K562 (cell line): Measurements from ENCODE around the gene POC1B. TPM values are rescaled to one million over a fixed set of nuclear protein-coding genes. Genes with fewer than 3 reads are reported as not detected.
A peak's percentile ranks its signal among the peaks of the same experiment; 100 is the strongest.

Experiments
- AFF1 ChIP-seq, 2 experiments: fragments of 450-650 bp; IDR thresholded peaks; 2 replicates each; pipeline ENCODE4 v1.6.1; 2018; ENCODE audit warnings: mild to moderate bottlenecking in 2 of 2, low read depth in 1 of 2; ENCODE audit not compliant: partially characterized antibody in 2 of 2
- CC2D1A ChIP-seq: fragments of 450-650 bp; IDR thresholded peaks from 2 replicates; pipeline ENCODE4 v1.6.1; 2017; ENCODE audit warnings: mild to moderate bottlenecking
- E2F6 ChIP-seq, 2 experiments: IDR thresholded peaks; 2 replicates each; pipeline ENCODE4 v1.6.1; 2011; ENCODE audit warnings: borderline replicate concordance in 1 of 2, control low read depth in 1 of 2, low read depth in 1 of 2, low read length in 1 of 2, mild to moderate bottlenecking in 1 of 2, mixed read lengths in 1 of 2, moderate library complexity in 1 of 2; ENCODE audit not compliant: insufficient read depth in 1 of 2, insufficient read length in 1 of 2, poor library complexity in 1 of 2, severe bottlenecking in 1 of 2; ENCODE audit errors: extremely low read depth in 1 of 2
- ETS1 ChIP-seq: conservative IDR thresholded peaks from 2 replicates; pipeline ENCODE4 v1.6.1; 2011; ENCODE audit warnings: low read depth, mild to moderate bottlenecking, low read length; ENCODE audit not compliant: control insufficient read depth
- GATAD2B ChIP-seq: fragments of 450-650 bp; IDR thresholded peaks from 2 replicates; pipeline ENCODE4 v1.6.1; 2017; ENCODE audit warnings: mild to moderate bottlenecking, borderline replicate concordance
- MIER1 ChIP-seq: fragments of 450-650 bp; IDR thresholded peaks from 2 replicates; pipeline ENCODE4 v1.6.1; 2016; ENCODE audit warnings: antibody characterized with exemption, mild to moderate bottlenecking, low read depth
- NCOR1 ChIP-seq: fragments of 450-650 bp; IDR thresholded peaks from 2 replicates; pipeline ENCODE4 v1.6.1; 2016; ENCODE audit warnings: mild to moderate bottlenecking, moderate library complexity
- NELFE ChIP-seq: IDR thresholded peaks from 2 replicates; pipeline ENCODE4 v1.6.1; 2011; ENCODE audit warnings: mild to moderate bottlenecking; ENCODE audit not compliant: insufficient read depth, insufficient read length
- POLR2AphosphoS2 ChIP-seq: IDR thresholded peaks from 2 replicates; pipeline ENCODE4 v1.6.1; 2012; ENCODE audit warnings: low read length, improper control_type of control experiment
- PPARD ChIP-seq: fragments of 250-450 bp; sonication (Bioruptor Pico); IDR thresholded peaks from 2 replicates; pipeline ENCODE4 v1.8.0; 2022; ENCODE audit warnings: inconsistent platforms, mild to moderate bottlenecking, moderate library complexity
- PTTG1 ChIP-seq: fragments of 450-650 bp; IDR thresholded peaks from 2 replicates; pipeline ENCODE4 v1.6.1; 2016; ENCODE audit warnings: low read depth, mild to moderate bottlenecking, missing genetic modification characterization, missing compliant biosample characterization
- SRSF7 ChIP-seq: fragments of 200-400 bp; formaldehyde crosslinking; optimal IDR thresholded peaks from 2 replicates; pipeline ENCODE3; 2017; ENCODE audit warnings: mild to moderate bottlenecking, low read depth, low read length
- TCF3 ChIP-seq: sonication (generic); formaldehyde crosslinking; IDR thresholded peaks from 2 replicates; pipeline ENCODE4 v1.4.0; 2020; ENCODE audit warnings: mild to moderate bottlenecking, missing genetic modification reagents
- TGIF2 ChIP-seq: sonication (generic); formaldehyde crosslinking; IDR thresholded peaks from 2 replicates; pipeline ENCODE4 v1.8.1; 2022; ENCODE audit warnings: mild to moderate bottlenecking, missing genetic modification reagents, moderate library complexity
- YBX1 ChIP-seq: fragments of 450-650 bp; IDR thresholded peaks from 2 replicates; pipeline ENCODE4 v1.7.1; 2016; ENCODE audit warnings: mild to moderate bottlenecking
- ZNF398 ChIP-seq: fragments of 250-450 bp; sonication (Bioruptor Pico); IDR thresholded peaks from 2 replicates; pipeline ENCODE4 v1.8.0; 2021; ENCODE audit warnings: moderate library complexity, mild to moderate bottlenecking, inconsistent platforms
- ZNF436 ChIP-seq: fragments of 250-450, 450-650 bp; sonication (Bioruptor Pico); formaldehyde crosslinking; IDR thresholded peaks from 2 replicates; pipeline ENCODE4 v1.7.0; 2020; ENCODE audit warnings: mild to moderate bottlenecking
- ZNF778 ChIP-seq: fragments of 450-650 bp; formaldehyde crosslinking; IDR thresholded peaks from 2 replicates; pipeline ENCODE4 v1.4.0; 2020; ENCODE audit warnings: mild to moderate bottlenecking, moderate library complexity
- ZSCAN29 ChIP-seq: fragments of 450-650 bp; IDR thresholded peaks from 2 replicates; pipeline ENCODE4 v1.6.1; 2017
- polyA plus RNA-seq, 8 experiments: library from polyadenylated mRNA; depleted of rRNA in 4 of 8; stranded (reverse) in 5 of 8; unstranded in 3 of 8; fragments of >200 nt; fragmentation: Nextera tagmentation in 2 of 8; fragmentation: Illumina TruSeq in 1 of 8; extraction: Ambion mirVana in 2 of 8; extraction: Trizol in 1 of 8; gene quantifications; 2 replicates each; pipeline versions ENCODE4 v1.2.1 to v1.2.3, GENCODE V29; 2011 to 2014; ENCODE audit warnings: inconsistent platforms in 1 of 8, missing spikeins in 1 of 8
- total RNA-seq, 7 experiments: library from RNA; depleted of rRNA in 6 of 7; stranded (reverse); fragments of >200 nt in 6 of 7; fragmentation: Illumina TruSeq in 2 of 7; extraction: Trizol in 2 of 7; gene quantifications; 2 replicates each; pipeline versions ENCODE4 v1.2.1 to v1.2.3, GENCODE V29; 2011 to 2021; ENCODE audit warnings: low replicate concordance in 1 of 7

POC1B gene
- total and polyA plus RNA-seq, 9 of the 15 experiments (the other 6 are each of a cell fraction or from before 2014, with no cell fraction given), result 4.5 to 16.1 (median 10.4) TPM

- TF ChIP-seq AFF1 (IDR thresholded peaks at IDR 0.05; ENCODE audit: low read depth in 1 of 2, partially characterized antibody in 2 of 2), result no peak
- TF ChIP-seq PPARD, result no peak
- TF ChIP-seq ZSCAN29, result no peak
- 0 out of 2 replicates have a peak, but pooled peaks have one; percentile 24 for TF ChIP-seq NCOR1
- TF ChIP-seq MIER1, result no peak
- no peak for TF ChIP-seq POLR2AphosphoS2
- TF ChIP-seq YBX1, result no peak
- no peak for TF ChIP-seq ZNF436
- TF ChIP-seq CC2D1A, result no peak
- no peak for TF ChIP-seq E2F6 (IDR thresholded peaks at IDR 0.05; ENCODE audit: borderline replicate concordance in 1 of 2, extremely low read depth in 1 of 2, insufficient read depth in 1 of 2, insufficient read length in 1 of 2, low read depth in 1 of 2, low read length in 1 of 2, poor library complexity in 1 of 2, severe bottlenecking in 1 of 2)
- TF ChIP-seq PTTG1 (tag), result no peak
- no peak for TF ChIP-seq GATAD2B
- peak; percentile 81 for TF ChIP-seq TCF3
- no peak for TF ChIP-seq TGIF2 (CRISPR knock-in tag)
- no peak for TF ChIP-seq ETS1
- no peak for TF ChIP-seq ZNF398 (CRISPR knock-in tag)
- no peak for TF ChIP-seq SRSF7
- no peak for TF ChIP-seq NELFE
- TF ChIP-seq ZNF778, result no peak
Measured at GRCh38 chr12:89390802-89391673, 134.8 kb downstream of the POC1B start (continued).
